ENCODE results near the gene SERAC1. TPM values are rescaled to one million over a fixed set of nuclear protein-coding genes. Genes with fewer than 3 reads are reported as not detected.

The SERAC1 gene
- total and polyA plus RNA-seq, 2 donors (not counting 1 experiment from before 2014, with no cell fraction given) = 1.9 to 5.8 TPM

GRCh38 chr6:158150701-158151100, 17.4 kb downstream of the SERAC1 start:
- Mint-ChIP-seq H3K9me3 (ENCODE audit: insufficient read depth) (no peaks in the 10 kb centered on the region), H3K4me1 (no peaks in the 10 kb centered on the region), H3K27ac (no peak overlapping the region), H3K27me3 (no peaks in the 10 kb centered on the region), H3K4me3 (no peak overlapping the region)
- H3K9me3 ChIP-seq (ENCODE audit: control extremely low read depth in 1 of 3, control insufficient read depth in 2 of 3, insufficient read depth in 1 of 3, low read length in 2 of 3) = no peaks in the 10 kb centered on the region
- H3K27ac ChIP-seq (ENCODE audit: low read length in 2 of 2) = no peak overlapping the region
- intact Hi-C loops (cut with micrococcal nuclease) = no loop called here
- H2AFZ ChIP-seq (ENCODE audit: insufficient read depth, low read depth, low read length, poor library complexity, severe bottlenecking) = no peak overlapping the region
- H4K20me1 ChIP-seq (ENCODE audit: control insufficient read depth, insufficient read depth, low read length, poor library complexity, severe bottlenecking) = no peaks in the 10 kb centered on the region
- no peak for DNase-seq
- H3K4me3 ChIP-seq (ENCODE audit: control extremely low read depth in 1 of 5, extremely low read depth in 1 of 5, insufficient read depth in 1 of 5, low read depth in 2 of 5, low read length in 4 of 5) = no peak overlapping the region
- TF ChIP-seq CTCF (IDR thresholded peaks at IDR 0.05) (no peak), EZH2 (IDR thresholded peaks at IDR 0.05; ENCODE audit: borderline replicate concordance, insufficient read depth, low read depth, low read length, poor library complexity, severe bottlenecking) (no peak)
- ChIA-PET CTCF (no interaction called here), POLR2A (no interaction called here)
- no CpG with 5 or more reads among the region's 5 CpGs for WGBS (ENCODE audit: insufficient coverage)
- no peaks in the 10 kb centered on the region for H3K4me1 ChIP-seq (ENCODE audit: control insufficient read depth in 2 of 2, insufficient read depth in 2 of 2, low read length in 2 of 2)
- no peak overlapping the region for H3K4me2 ChIP-seq (replicated peaks; ENCODE audit: low read depth, low read length, poor library complexity, severe bottlenecking)
- H3K9ac ChIP-seq (ENCODE audit: low read length) = no peak overlapping the region
- no peaks in the 10 kb centered on the region for H3K79me2 ChIP-seq (ENCODE audit: control insufficient read depth, insufficient read depth, low read length)
- ATAC-seq (ENCODE audit: low read depth) = no peak
- H3K27me3 ChIP-seq (replicated peaks in 1 of 4; ENCODE audit: control extremely low read depth in 1 of 4, control insufficient read depth in 3 of 4, insufficient read depth in 4 of 4, low read length in 3 of 4) = no peaks in the 10 kb centered on the region
- no peaks in the 10 kb centered on the region for H3K36me3 ChIP-seq (replicated peaks in 1 of 2; ENCODE audit: control extremely low read depth in 1 of 2, control insufficient read depth in 1 of 2, extremely low read depth in 1 of 2, insufficient read depth in 2 of 2, low read length in 1 of 2)

DNA sequence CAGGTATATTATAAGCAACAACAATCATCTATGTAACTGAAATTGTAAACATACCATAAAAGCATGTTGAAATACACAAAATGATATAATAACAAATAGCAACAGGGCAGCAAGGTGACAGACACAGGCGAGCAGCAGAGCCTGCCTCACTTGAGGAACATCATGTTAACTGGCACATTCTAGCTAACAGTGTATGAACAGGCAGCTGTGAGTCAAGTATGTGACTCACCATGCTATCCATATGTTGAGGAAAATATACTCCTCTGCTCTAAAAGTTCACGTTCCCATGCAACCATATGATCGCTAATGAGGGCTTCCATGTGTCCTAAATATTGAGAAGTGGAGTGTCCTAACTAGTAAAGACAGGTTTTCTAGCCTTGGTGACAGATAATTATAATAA, 18.4 kb downstream of the SERAC1 start:
- H3K4me3 ChIP-seq (ENCODE audit: control extremely low read depth in 1 of 5, extremely low read depth in 1 of 5, insufficient read depth in 1 of 5, low read depth in 2 of 5, low read length in 4 of 5) = no peak overlapping the region
- ChIA-PET POLR2A (no interaction called here), CTCF (no interaction called here)
- H3K27me3 ChIP-seq (replicated peaks in 1 of 4; ENCODE audit: control extremely low read depth in 1 of 4, control insufficient read depth in 3 of 4, insufficient read depth in 4 of 4, low read length in 3 of 4) = no peaks in the 10 kb centered on the region
- intact Hi-C loops (cut with micrococcal nuclease) = no loop called here
- no peaks in the 10 kb centered on the region for H4K20me1 ChIP-seq (ENCODE audit: control insufficient read depth, insufficient read depth, low read length, poor library complexity, severe bottlenecking)
- no peaks in the 10 kb centered on the region for H3K36me3 ChIP-seq (replicated peaks in 1 of 2; ENCODE audit: control extremely low read depth in 1 of 2, control insufficient read depth in 1 of 2, extremely low read depth in 1 of 2, insufficient read depth in 2 of 2, low read length in 1 of 2)
- no peaks in the 10 kb centered on the region for H3K4me1 ChIP-seq (ENCODE audit: control insufficient read depth in 2 of 2, insufficient read depth in 2 of 2, low read length in 2 of 2)
- no peaks in the 10 kb centered on the region for H3K9me3 ChIP-seq (ENCODE audit: control extremely low read depth in 1 of 3, control insufficient read depth in 2 of 3, insufficient read depth in 1 of 3, low read length in 2 of 3)
- no peaks in the 10 kb centered on the region for H3K27me3 Mint-ChIP-seq
- ATAC-seq (ENCODE audit: low read depth) = no peak
- TF ChIP-seq CTCF (IDR thresholded peaks at IDR 0.05) (no peak), EZH2 (IDR thresholded peaks at IDR 0.05; ENCODE audit: borderline replicate concordance, insufficient read depth, low read depth, low read length, poor library complexity, severe bottlenecking) (no peak)
- no peak for DNase-seq
- no peak overlapping the region for H3K27ac ChIP-seq (ENCODE audit: low read length in 2 of 2)
- H3K9me3 Mint-ChIP-seq (ENCODE audit: insufficient read depth) = no peaks in the 10 kb centered on the region
- no CpG with 5 or more reads among the region's 3 CpGs for WGBS (ENCODE audit: insufficient coverage)
- no peak overlapping the region for H3K27ac Mint-ChIP-seq
- no peaks in the 10 kb centered on the region for H3K79me2 ChIP-seq (ENCODE audit: control insufficient read depth, insufficient read depth, low read length)
- H3K4me1 Mint-ChIP-seq = no peaks in the 10 kb centered on the region
- H2AFZ ChIP-seq (ENCODE audit: insufficient read depth, low read depth, low read length, poor library complexity, severe bottlenecking) = no peak overlapping the region
- no peak overlapping the region for H3K9ac ChIP-seq (ENCODE audit: low read length)
- H3K4me2 ChIP-seq (replicated peaks; ENCODE audit: low read depth, low read length, poor library complexity, severe bottlenecking) = no peak overlapping the region
- H3K4me3 Mint-ChIP-seq = no peak overlapping the region

Measured in B cell (primary cell).